HepG2 (cell line): ENCODE data around the gene FCER1G. TPM values are rescaled to one million over a fixed set of nuclear protein-coding genes. Genes with fewer than 3 reads are reported as not detected.
A peak's percentile ranks its signal among the peaks of the same experiment; 100 is the strongest.

Experiments used
- CAMTA2 ChIP-seq: sonication (generic); formaldehyde crosslinking; IDR thresholded peaks from 2 replicates; pipeline ENCODE4 v1.4.0; 2020; ENCODE audit warnings: mild to moderate bottlenecking, missing genetic modification reagents, borderline replicate concordance
- EED ChIP-seq: sonication (generic); formaldehyde crosslinking; IDR thresholded peaks from 2 replicates; pipeline ENCODE4 v1.5.0; 2020; ENCODE audit warnings: mild to moderate bottlenecking, missing genetic modification reagents
- GATAD1 ChIP-seq: IDR thresholded peaks from 2 replicates; pipeline ENCODE4 v1.6.1; 2016; ENCODE audit warnings: missing genetic modification reagents, missing compliant biosample characterization
- HNRNPL ChIP-seq: fragments of 200-400 bp; formaldehyde crosslinking; IDR thresholded peaks from 2 replicates; pipeline ENCODE4 v1.6.1; 2017; ENCODE audit warnings: mild to moderate bottlenecking, low read depth, low read length
- MBNL3 ChIP-seq: fragments of 250-450 bp; sonication (Bioruptor Pico); conservative IDR thresholded peaks from 2 replicates; pipeline ENCODE4 v1.8.0; 2022; ENCODE audit warnings: mild to moderate bottlenecking, inconsistent platforms
- TAF1 ChIP-seq: sonication (generic); formaldehyde crosslinking; IDR thresholded peaks from 2 replicates; pipeline ENCODE4 v1.4.0; 2020; ENCODE audit warnings: missing genetic modification reagents
- THYN1 ChIP-seq: sonication (generic); formaldehyde crosslinking; IDR thresholded peaks from 2 replicates; pipeline ENCODE4 v1.8.1; 2023; ENCODE audit warnings: low read depth, mild to moderate bottlenecking, moderate library complexity, missing genetic modification reagents, borderline replicate concordance
- ZMYM4 ChIP-seq: sonication (generic); formaldehyde crosslinking; IDR thresholded peaks from 2 replicates; pipeline ENCODE4 v1.8.1; 2023; ENCODE audit warnings: mild to moderate bottlenecking, missing genetic modification reagents
- ZNF337 ChIP-seq: sonication (generic); formaldehyde crosslinking; IDR thresholded peaks from 2 replicates; pipeline ENCODE4 v1.5.1; 2020; ENCODE audit warnings: missing genetic modification reagents, low read depth, mild to moderate bottlenecking, borderline replicate concordance
- ZNF672 ChIP-seq: sonication (generic); formaldehyde crosslinking; IDR thresholded peaks from 2 replicates; pipeline ENCODE4 v1.8.1; 2022; ENCODE audit warnings: missing genetic modification reagents
- polyA plus RNA-seq, 8 experiments: library from polyadenylated mRNA; depleted of rRNA in 3 of 8; stranded (reverse) in 7 of 8; unstranded in 1 of 8; fragments of >200 nt; fragmentation: Illumina TruSeq in 4 of 8; extraction: Trizol in 4 of 8; gene quantifications; 2 replicates each; pipeline versions ENCODE4 v1.2.1 to v1.2.3, GENCODE V29; 2011 to 2016; ENCODE audit warnings: low read depth in 4 of 8, missing spikeins in 1 of 8, mixed read lengths in 1 of 8; ENCODE audit not compliant: insufficient read depth in 1 of 8
- total RNA-seq, 5 experiments: library from RNA; depleted of rRNA; stranded (reverse); fragments of >200 nt; fragmentation: Illumina TruSeq; extraction: Trizol; gene quantifications; 2 replicates each; pipeline ENCODE4 v1.2.3, GENCODE V29; 2016; ENCODE audit warnings: low read depth in 1 of 5
- TF ChIP-seq, protein P1 (sequence below): sonication (generic); formaldehyde crosslinking; IDR thresholded peaks from 2 replicates; pipeline ENCODE4 v1.4.0; 2020; ENCODE audit warnings: missing genetic modification reagents, borderline replicate concordance
- TF ChIP-seq, protein P2 (sequence below): sonication (generic); formaldehyde crosslinking; IDR thresholded peaks from 2 replicates; pipeline ENCODE4 v1.4.0; 2020; ENCODE audit warnings: missing genetic modification reagents
- TF ChIP-seq, protein P3 (sequence below): sonication (generic); formaldehyde crosslinking; IDR thresholded peaks from 2 replicates; pipeline ENCODE4 v1.4.0; 2020; ENCODE audit warnings: missing genetic modification reagents
- TF ChIP-seq, protein P4 (sequence below), 2 experiments: sonication (generic) in 1 of 2; formaldehyde crosslinking in 1 of 2; IDR thresholded peaks; 2 replicates each; pipeline versions ENCODE4 v1.6.1 to v1.9.0; 2014 to 2022; ENCODE audit warnings: antibody characterized with exemption in 1 of 2, borderline replicate concordance in 1 of 2, inconsistent platforms in 1 of 2, low read depth in 1 of 2, missing genetic modification reagents in 1 of 2

FCER1G gene
- total and polyA plus RNA-seq, 2 of the 13 experiments (the other 11 are each of a cell fraction or from before 2014, with no cell fraction given), result 1.3 to 6.4 TPM

DNA sequence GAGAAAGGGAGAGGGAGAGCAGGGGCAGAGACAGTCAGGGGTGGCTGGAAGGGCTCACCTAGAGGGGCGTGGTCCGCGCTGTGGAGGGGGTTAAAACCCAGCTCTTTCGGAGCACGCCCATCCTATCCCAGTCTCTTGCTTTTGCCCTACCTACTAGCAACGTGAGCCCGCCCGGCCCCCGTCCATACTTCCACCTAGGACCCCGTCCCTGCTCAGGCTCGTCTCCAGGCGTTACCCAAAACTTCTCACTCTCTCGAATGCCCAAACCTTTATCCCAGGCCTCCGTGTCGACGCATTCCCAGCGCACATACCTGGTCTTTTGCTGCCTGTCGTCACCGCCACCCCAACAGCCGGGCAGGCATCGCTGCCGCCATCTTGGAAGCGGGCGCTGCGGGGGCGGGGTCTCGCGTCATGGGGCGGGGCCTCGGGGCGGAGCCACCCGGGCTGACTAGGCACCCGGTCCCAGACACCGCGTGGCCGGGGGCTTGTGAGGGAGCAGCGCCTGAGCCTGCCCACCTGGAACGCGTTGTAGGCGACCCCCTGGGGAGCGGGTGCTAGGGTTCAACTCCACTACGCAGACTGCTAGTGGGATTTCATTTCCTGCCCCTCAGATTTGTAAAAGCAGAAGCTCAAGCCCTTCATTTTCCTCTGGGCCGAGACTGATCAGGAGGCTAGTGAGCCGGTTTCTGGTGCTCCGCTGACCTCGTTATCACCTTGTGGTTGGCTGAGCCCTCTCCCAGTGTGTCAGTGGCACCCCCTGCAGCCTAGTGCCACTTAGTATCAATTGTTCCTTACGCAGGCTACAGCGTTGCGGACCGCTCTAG is 37.8 kb upstream of the FCER1G start, which contains the start of gene B4GALT3 (continued):
- TF ChIP-seq, protein P1, sequence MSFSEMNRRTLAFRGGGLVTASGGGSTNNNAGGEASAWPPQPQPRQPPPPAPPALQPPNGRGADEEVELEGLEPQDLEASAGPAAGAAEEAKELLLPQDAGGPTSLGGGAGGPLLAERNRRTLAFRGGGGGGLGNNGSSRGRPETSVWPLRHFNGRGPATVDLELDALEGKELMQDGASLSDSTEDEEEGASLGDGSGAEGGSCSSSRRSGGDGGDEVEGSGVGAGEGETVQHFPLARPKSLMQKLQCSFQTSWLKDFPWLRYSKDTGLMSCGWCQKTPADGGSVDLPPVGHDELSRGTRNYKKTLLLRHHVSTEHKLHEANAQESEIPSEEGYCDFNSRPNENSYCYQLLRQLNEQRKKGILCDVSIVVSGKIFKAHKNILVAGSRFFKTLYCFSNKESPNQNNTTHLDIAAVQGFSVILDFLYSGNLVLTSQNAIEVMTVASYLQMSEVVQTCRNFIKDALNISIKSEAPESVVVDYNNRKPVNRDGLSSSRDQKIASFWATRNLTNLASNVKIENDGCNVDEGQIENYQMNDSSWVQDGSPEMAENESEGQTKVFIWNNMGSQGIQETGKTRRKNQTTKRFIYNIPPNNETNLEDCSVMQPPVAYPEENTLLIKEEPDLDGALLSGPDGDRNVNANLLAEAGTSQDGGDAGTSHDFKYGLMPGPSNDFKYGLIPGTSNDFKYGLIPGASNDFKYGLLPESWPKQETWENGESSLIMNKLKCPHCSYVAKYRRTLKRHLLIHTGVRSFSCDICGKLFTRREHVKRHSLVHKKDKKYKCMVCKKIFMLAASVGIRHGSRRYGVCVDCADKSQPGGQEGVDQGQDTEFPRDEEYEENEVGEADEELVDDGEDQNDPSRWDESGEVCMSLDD (CRISPR knock-in tag), result no peak
- TF ChIP-seq HNRNPL (no peak), EED (CRISPR knock-in tag) (no peak; the same call in 1 of the 2 replicates), TAF1 (CRISPR knock-in tag) (peak; percentile 93), CAMTA2 (CRISPR knock-in tag) (peak; percentile 78; the same call in 1 of the 2 replicates), ZMYM4 (CRISPR knock-in tag) (no peak; the same call in 1 of the 2 replicates), GATAD1 (CRISPR knock-in tag) (peak; percentile 78), MBNL3 (CRISPR knock-in tag) (no peak), ZNF337 (CRISPR knock-in tag) (peak; percentile 86; the same call in 1 of the 2 replicates), THYN1 (CRISPR knock-in tag) (0 out of 2 replicates have a peak, but pooled peaks have one; percentile 28), ZNF672 (CRISPR knock-in tag) (no peak)
- TF ChIP-seq, protein P2, sequence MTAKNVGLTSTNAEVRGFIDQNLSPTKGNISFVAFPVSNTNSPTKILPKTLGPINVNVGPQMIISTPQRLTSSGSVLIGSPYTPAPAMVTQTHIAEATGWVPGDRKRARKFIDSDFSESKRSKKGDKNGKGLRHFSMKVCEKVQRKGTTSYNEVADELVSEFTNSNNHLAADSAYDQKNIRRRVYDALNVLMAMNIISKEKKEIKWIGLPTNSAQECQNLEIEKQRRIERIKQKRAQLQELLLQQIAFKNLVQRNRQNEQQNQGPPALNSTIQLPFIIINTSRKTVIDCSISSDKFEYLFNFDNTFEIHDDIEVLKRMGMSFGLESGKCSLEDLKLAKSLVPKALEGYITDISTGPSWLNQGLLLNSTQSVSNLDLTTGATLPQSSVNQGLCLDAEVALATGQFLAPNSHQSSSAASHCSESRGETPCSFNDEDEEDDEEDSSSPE, result peak; percentile 73
- TF ChIP-seq, protein P3, sequence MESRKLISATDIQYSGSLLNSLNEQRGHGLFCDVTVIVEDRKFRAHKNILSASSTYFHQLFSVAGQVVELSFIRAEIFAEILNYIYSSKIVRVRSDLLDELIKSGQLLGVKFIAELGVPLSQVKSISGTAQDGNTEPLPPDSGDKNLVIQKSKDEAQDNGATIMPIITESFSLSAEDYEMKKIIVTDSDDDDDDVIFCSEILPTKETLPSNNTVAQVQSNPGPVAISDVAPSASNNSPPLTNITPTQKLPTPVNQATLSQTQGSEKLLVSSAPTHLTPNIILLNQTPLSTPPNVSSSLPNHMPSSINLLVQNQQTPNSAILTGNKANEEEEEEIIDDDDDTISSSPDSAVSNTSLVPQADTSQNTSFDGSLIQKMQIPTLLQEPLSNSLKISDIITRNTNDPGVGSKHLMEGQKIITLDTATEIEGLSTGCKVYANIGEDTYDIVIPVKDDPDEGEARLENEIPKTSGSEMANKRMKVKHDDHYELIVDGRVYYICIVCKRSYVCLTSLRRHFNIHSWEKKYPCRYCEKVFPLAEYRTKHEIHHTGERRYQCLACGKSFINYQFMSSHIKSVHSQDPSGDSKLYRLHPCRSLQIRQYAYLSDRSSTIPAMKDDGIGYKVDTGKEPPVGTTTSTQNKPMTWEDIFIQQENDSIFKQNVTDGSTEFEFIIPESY (CRISPR knock-in tag), result no peak; the same call in 1 of the 2 replicates
- TF ChIP-seq, protein P4, sequence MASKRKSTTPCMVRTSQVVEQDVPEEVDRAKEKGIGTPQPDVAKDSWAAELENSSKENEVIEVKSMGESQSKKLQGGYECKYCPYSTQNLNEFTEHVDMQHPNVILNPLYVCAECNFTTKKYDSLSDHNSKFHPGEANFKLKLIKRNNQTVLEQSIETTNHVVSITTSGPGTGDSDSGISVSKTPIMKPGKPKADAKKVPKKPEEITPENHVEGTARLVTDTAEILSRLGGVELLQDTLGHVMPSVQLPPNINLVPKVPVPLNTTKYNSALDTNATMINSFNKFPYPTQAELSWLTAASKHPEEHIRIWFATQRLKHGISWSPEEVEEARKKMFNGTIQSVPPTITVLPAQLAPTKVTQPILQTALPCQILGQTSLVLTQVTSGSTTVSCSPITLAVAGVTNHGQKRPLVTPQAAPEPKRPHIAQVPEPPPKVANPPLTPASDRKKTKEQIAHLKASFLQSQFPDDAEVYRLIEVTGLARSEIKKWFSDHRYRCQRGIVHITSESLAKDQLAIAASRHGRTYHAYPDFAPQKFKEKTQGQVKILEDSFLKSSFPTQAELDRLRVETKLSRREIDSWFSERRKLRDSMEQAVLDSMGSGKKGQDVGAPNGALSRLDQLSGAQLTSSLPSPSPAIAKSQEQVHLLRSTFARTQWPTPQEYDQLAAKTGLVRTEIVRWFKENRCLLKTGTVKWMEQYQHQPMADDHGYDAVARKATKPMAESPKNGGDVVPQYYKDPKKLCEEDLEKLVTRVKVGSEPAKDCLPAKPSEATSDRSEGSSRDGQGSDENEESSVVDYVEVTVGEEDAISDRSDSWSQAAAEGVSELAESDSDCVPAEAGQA (IDR thresholded peaks at IDR 0.05; ENCODE audit: low read depth), result peak; percentile 91
- TF ChIP-seq, protein P4 (CRISPR knock-in tag; IDR thresholded peaks at IDR 0.05; ENCODE audit: borderline replicate concordance), result no peak
